Measurements from ENCODE around the gene ULK3.

The ULK3 gene

GRCh38 chr15:74866090-74866489, 23.1 kb upstream of the ULK3 start:
- no peak for DNase-seq

- DNase-seq: no peak
Observed at GRCh38 chr15:74865316-74865715, 22.4 kb upstream of the ULK3 start.

GRCh38 chr15:74864296-74864695, 21.3 kb upstream of the ULK3 start:
- DNase-seq: no peak

GRCh38 chr15:74863239-74864056, 20.5 kb upstream of the ULK3 start:
- no peak for DNase-seq

GRCh38 chr15:74858369-74858740, 15.4 kb upstream of the ULK3 start:
- no peak for DNase-seq

GRCh38 chr15:74857671-74858368, 14.9 kb upstream of the ULK3 start:
- DNase-seq: no peak

GRCh38 chr15:74857082-74857655, 14.2 kb upstream of the ULK3 start:
- DNase-seq: no peak

GRCh38 chr15:74856537-74856936, 13.6 kb upstream of the ULK3 start:
- DNase-seq: no peak

- DNase-seq: no peak
Observed at GRCh38 chr15:74855857-74856256, 12.9 kb upstream of the ULK3 start.

GRCh38 chr15:74854453-74855022, 11.6 kb upstream of the ULK3 start:
- no peak for DNase-seq

- DNase-seq: no peak
Observed at GRCh38 chr15:74851960-74852359, 9.0 kb upstream of the ULK3 start.

GRCh38 chr15:74850393-74850792, 7.4 kb upstream of the ULK3 start:
- DNase-seq: no peak

GRCh38 chr15:74847432-74847831, 4.5 kb upstream of the ULK3 start:
- no peak for DNase-seq

GRCh38 chr15:74845581-74845980, 2.6 kb upstream of the ULK3 start:
- DNase-seq: no peak

GRCh38 chr15:74845208-74845568, 2.2 kb upstream of the ULK3 start:
- DNase-seq: peak; percentile 83

- DNase-seq: peak; percentile 64
Observed at GRCh38 chr15:74844319-74845207, 1.6 kb upstream of the ULK3 start.

- peak; percentile 75 for DNase-seq
Observed at GRCh38 chr15:74843891-74844299, 939 bp upstream of the ULK3 start.

GRCh38 chr15:74843445-74843828, 481 bp upstream of the ULK3 start:
- no peak for DNase-seq

GRCh38 chr15:74841891-74842373, 1.0 kb downstream of the ULK3 start:
- no peak for DNase-seq

- DNase-seq: no peak
Observed at GRCh38 chr15:74840851-74841775, 1.8 kb downstream of the ULK3 start.
